HEK293 (cell line): ENCODE data around the gene RTN4IP1.
"Not testable (repeated sequence)": the region's sequence is repeated elsewhere in the genome, so short reads cannot be mapped to it uniquely, and the experiment has no call there.

Experiments
- CTCF ChIA-PET: fragments of 350-600 bp; formaldehyde crosslinking; extraction: SDS; loops from one replicate; lab custom pipeline; 2021; ENCODE audit warnings: antibody characterized with exemption; lab: Yijun Ruan, JAX
- POLR2A ChIA-PET: fragments of 300-600 bp; formaldehyde crosslinking; extraction: SDS; loops from one replicate; lab custom pipeline; 2020; ENCODE audit warnings: antibody characterized with exemption, inconsistent platforms; lab: Yijun Ruan, JAX
- H3K27ac ChIP-seq: fragments of 200-500 bp; sonication (Bioruptor generic); 2 replicates; pipeline ENCODE4 v1.5.1; 2014; ENCODE audit warnings: low read depth, low read length, control low read depth, inconsistent platforms; ENCODE audit errors: extremely low read depth
- H3K36me3 ChIP-seq, 2 experiments: fragments of 200-500 bp in 1 of 2; sonication (Bioruptor generic) in 1 of 2; 1 replicate in 1 of 2; 2 replicates in 1 of 2; pipeline ENCODE4 v1.5.1; 2014 to 2017; ENCODE audit warnings: inconsistent platforms in 2 of 2, low read length in 2 of 2; ENCODE audit not compliant: control insufficient read depth in 2 of 2, insufficient read depth in 1 of 2
- H3K4me1 ChIP-seq: fragments of 200-500 bp; sonication (Bioruptor generic); 2 replicates; pipeline ENCODE4 v1.5.1; 2014; ENCODE audit warnings: mild to moderate bottlenecking, low read length, inconsistent platforms; ENCODE audit not compliant: control insufficient read depth, insufficient read depth
- H3K4me3 ChIP-seq: 2 replicates; pipeline ENCODE4 v1.5.1; 2011; ENCODE audit warnings: low read depth, mild to moderate bottlenecking, control low read depth, low read length, moderate library complexity
- H3K9me3 ChIP-seq: fragments of 200-500 bp; sonication (Bioruptor generic); 2 replicates; pipeline ENCODE4 v1.5.1; 2014; ENCODE audit warnings: low read depth, low read length, inconsistent platforms; ENCODE audit not compliant: control insufficient read depth, insufficient read depth
- GLIS2 ChIP-seq: fragments of 450-650 bp; formaldehyde crosslinking; IDR thresholded peaks from 2 replicates; pipeline ENCODE4 v1.5.1; 2016; ENCODE audit warnings: missing biosample characterization, missing genetic modification characterization
- HOXA7 ChIP-seq: sonication (generic); formaldehyde crosslinking; IDR thresholded peaks from 2 replicates; pipeline ENCODE4 v1.8.1; 2022; ENCODE audit warnings: missing genetic modification reagents, borderline replicate concordance
- SP3 ChIP-seq: fragments of 450-650 bp; formaldehyde crosslinking; IDR thresholded peaks from 2 replicates; pipeline ENCODE4 v1.5.1; 2016; ENCODE audit warnings: missing biosample characterization, missing genetic modification characterization
- ZBTB7A ChIP-seq: fragments of 450-650 bp; formaldehyde crosslinking; IDR thresholded peaks from 2 replicates; pipeline ENCODE4 v1.5.1; 2016; ENCODE audit warnings: low read depth, missing biosample characterization, missing genetic modification characterization
- ZNF112 ChIP-seq: fragments of 450-650 bp; formaldehyde crosslinking; IDR thresholded peaks from 2 replicates; pipeline ENCODE4 v1.5.0; 2017; ENCODE audit warnings: missing biosample characterization, missing genetic modification characterization
- ZNF248 ChIP-seq: fragments of 450-650 bp; formaldehyde crosslinking; IDR thresholded peaks from 2 replicates; pipeline ENCODE4 v1.5.1; 2017; ENCODE audit warnings: missing biosample characterization, missing genetic modification characterization
- ZNF266 ChIP-seq: fragments of 450-650 bp; formaldehyde crosslinking; IDR thresholded peaks from 2 replicates; pipeline ENCODE4 v1.5.1; 2016; ENCODE audit warnings: missing biosample characterization, missing genetic modification characterization, low read depth
- ZNF350 ChIP-seq: fragments of 450-650 bp; formaldehyde crosslinking; IDR thresholded peaks from 2 replicates; pipeline ENCODE4 v1.5.0; 2017; ENCODE audit warnings: missing biosample characterization, mild to moderate bottlenecking, missing genetic modification characterization
- ZNF366 ChIP-seq: fragments of 450-650 bp; formaldehyde crosslinking; conservative IDR thresholded peaks from 2 replicates; pipeline ENCODE4 v1.5.1; 2016; ENCODE audit warnings: missing biosample characterization, missing genetic modification characterization
- ZNF423 ChIP-seq: fragments of 450-650 bp; formaldehyde crosslinking; IDR thresholded peaks from 2 replicates; pipeline ENCODE4 v1.5.1; 2016; ENCODE audit warnings: missing biosample characterization, missing genetic modification characterization
- ZNF510 ChIP-seq: fragments of 450-650 bp; formaldehyde crosslinking; IDR thresholded peaks from 2 replicates; pipeline ENCODE4 v1.5.1; 2018; ENCODE audit warnings: mild to moderate bottlenecking, missing genetic modification characterization, missing biosample characterization; ENCODE audit not compliant: insufficient replicate concordance
- ZNF701 ChIP-seq: fragments of 450-650 bp; formaldehyde crosslinking; IDR thresholded peaks from 2 replicates; pipeline ENCODE4 v1.5.1; 2016; ENCODE audit warnings: missing biosample characterization, missing genetic modification characterization
- ZNF830 ChIP-seq: fragments of 450-650 bp; IDR thresholded peaks from 2 replicates; pipeline ENCODE4 v1.5.0; 2018; ENCODE audit warnings: missing biosample characterization, missing genetic modification characterization, low read depth, mild to moderate bottlenecking, moderate library complexity
- ZSCAN23 ChIP-seq: fragments of 450-650 bp; formaldehyde crosslinking; IDR thresholded peaks from 2 replicates; pipeline ENCODE4 v1.5.1; 2016; ENCODE audit warnings: missing biosample characterization, missing genetic modification characterization
- ZSCAN30 ChIP-seq: fragments of 450-650 bp; IDR thresholded peaks from 2 replicates; pipeline ENCODE4 v1.5.1; 2018; ENCODE audit warnings: missing biosample characterization, mild to moderate bottlenecking, missing genetic modification characterization, moderate library complexity
- TF ChIP-seq, protein P1 (sequence below): fragments of 450-650 bp; formaldehyde crosslinking; IDR thresholded peaks from 2 replicates; pipeline ENCODE4 v1.5.1; 2016; ENCODE audit warnings: missing biosample characterization, missing genetic modification characterization, borderline replicate concordance
- TF ChIP-seq, protein P2 (sequence below): fragments of 450-650 bp; formaldehyde crosslinking; optimal IDR thresholded peaks from 2 replicates; pipeline ENCODE3; 2016; ENCODE audit warnings: missing biosample characterization, mild to moderate bottlenecking, missing genetic modification characterization
- TF ChIP-seq, protein P3 (sequence below): fragments of 450-650 bp; formaldehyde crosslinking; IDR thresholded peaks from 2 replicates; pipeline ENCODE4 v1.5.1; 2016; ENCODE audit warnings: missing biosample characterization, missing genetic modification characterization
- TF ChIP-seq, protein P4 (sequence below): fragments of 450-650 bp; formaldehyde crosslinking; conservative IDR thresholded peaks from 2 replicates; pipeline ENCODE4 v1.5.1; 2016; ENCODE audit warnings: low read depth, missing biosample characterization, missing genetic modification characterization

RTN4IP1 gene

DNA sequence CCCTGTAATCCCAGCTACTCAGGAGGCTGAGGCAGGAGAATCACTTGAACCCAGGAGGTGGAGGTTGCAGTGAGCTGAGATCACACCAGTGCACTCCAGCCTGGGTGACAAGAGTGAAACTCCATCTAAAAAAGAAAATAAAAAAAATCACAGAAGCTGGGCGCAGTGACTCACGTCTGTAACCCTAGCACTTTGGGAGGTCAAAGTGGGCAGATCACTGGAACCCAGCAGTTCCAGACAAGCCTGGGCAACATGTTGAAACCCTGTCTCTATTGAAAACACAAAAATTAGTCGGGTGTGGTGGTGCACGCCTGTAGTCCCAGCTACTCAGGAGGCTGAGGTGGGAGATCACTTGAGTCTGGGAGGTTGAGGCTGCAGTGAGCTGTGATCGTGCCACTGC is 69.6 kb downstream of the RTN4IP1 start:
- H3K4me1 ChIP-seq, H3K4me3 ChIP-seq, H3K36me3 ChIP-seq, POLR2A ChIA-PET, H3K27ac ChIP-seq, H3K9me3 ChIP-seq: not testable (repeated sequence)
- CTCF ChIA-PET = interaction anchor here (0.7 to 9.0 kb wide), 4 partner anchors 106 to 423 kb away, joined by 3 to 85 read pairs (median 11); no protein-coding TSS in a partner anchor

DNA sequence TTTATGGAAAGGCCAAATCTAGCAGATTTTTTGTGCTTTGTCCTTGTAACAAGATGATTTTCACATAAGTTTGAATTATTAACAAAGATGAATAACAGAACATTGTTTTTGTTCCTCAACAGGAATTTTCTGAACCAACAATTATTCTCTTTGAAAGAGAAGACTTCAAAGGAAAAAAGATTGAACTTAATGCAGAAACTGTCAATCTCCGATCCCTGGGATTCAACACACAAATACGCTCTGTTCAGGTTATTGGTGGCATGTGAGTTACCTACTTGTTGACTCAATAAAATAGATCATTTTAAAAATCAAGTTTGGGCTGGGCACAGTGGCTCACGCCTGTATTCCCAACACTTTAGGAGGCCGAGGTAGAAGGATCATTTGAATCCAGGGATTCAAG is 70.9 kb downstream of the RTN4IP1 start:
- H3K4me1 ChIP-seq = no peaks in the 10 kb centered on the region
- H3K36me3 ChIP-seq = no peaks in the 10 kb centered on the region
- no peak overlapping the region for H3K4me3 ChIP-seq
- ChIA-PET CTCF (interaction anchor here (1.0 to 9.0 kb wide), 2 partner anchors 113 to 219 kb away, joined by 4 to 85 read pairs; no protein-coding TSS in a partner anchor), POLR2A (no interaction called here)
- H3K9me3 ChIP-seq = no peaks in the 10 kb centered on the region
- TF ChIP-seq ZNF830 (tag by site-specific recombination) = no peak
- no peak for TF ChIP-seq SP3 (tag by site-specific recombination)
- TF ChIP-seq HOXA7 (CRISPR knock-in tag) = no peak
- H3K27ac ChIP-seq = no peak overlapping the region

DNA sequence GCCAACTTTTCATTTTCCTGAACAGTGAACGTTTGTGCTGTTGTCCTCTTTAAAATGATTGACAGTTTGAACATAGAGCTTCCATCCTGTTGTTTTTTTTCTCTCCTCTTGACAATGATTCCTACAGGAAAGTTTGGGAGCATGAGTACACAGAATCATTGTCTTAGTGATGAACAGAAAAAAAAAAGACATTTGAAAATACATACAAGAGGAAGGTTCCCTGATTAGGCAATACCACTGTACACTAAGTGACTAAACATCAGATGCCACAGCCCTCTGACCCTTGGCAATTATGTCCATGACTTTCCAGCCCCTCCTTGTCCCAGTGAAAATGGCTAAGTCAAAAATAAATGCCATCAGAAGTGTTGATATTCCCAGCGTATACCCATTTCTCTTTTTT is 71.5 kb downstream of the RTN4IP1 start:
- Histone ChIP-seq H3K4me1 (no peaks in the 10 kb centered on the region), H3K27ac (no peak overlapping the region), H3K36me3 (no peaks in the 10 kb centered on the region), H3K9me3 (no peaks in the 10 kb centered on the region), H3K4me3 (no peak overlapping the region)
- ChIA-PET POLR2A (interaction anchor here (0.7 kb wide), 1 partner anchor 36 kb away, joined by 3 read pairs; no protein-coding TSS in a partner anchor), CTCF (interaction anchor here (0.6 to 9.0 kb wide), 8 partner anchors 9 to 1768 kb away, joined by 3 to 85 read pairs (median 4); no protein-coding TSS in a partner anchor)
- no peak for TF ChIP-seq ZSCAN30 (tag by site-specific recombination)
- no peak for TF ChIP-seq ZNF112 (tag by site-specific recombination)
- no peak for TF ChIP-seq ZBTB7A (tag by site-specific recombination)
- TF ChIP-seq GLIS2 (tag by site-specific recombination) = no peak
- TF ChIP-seq, protein P1, sequence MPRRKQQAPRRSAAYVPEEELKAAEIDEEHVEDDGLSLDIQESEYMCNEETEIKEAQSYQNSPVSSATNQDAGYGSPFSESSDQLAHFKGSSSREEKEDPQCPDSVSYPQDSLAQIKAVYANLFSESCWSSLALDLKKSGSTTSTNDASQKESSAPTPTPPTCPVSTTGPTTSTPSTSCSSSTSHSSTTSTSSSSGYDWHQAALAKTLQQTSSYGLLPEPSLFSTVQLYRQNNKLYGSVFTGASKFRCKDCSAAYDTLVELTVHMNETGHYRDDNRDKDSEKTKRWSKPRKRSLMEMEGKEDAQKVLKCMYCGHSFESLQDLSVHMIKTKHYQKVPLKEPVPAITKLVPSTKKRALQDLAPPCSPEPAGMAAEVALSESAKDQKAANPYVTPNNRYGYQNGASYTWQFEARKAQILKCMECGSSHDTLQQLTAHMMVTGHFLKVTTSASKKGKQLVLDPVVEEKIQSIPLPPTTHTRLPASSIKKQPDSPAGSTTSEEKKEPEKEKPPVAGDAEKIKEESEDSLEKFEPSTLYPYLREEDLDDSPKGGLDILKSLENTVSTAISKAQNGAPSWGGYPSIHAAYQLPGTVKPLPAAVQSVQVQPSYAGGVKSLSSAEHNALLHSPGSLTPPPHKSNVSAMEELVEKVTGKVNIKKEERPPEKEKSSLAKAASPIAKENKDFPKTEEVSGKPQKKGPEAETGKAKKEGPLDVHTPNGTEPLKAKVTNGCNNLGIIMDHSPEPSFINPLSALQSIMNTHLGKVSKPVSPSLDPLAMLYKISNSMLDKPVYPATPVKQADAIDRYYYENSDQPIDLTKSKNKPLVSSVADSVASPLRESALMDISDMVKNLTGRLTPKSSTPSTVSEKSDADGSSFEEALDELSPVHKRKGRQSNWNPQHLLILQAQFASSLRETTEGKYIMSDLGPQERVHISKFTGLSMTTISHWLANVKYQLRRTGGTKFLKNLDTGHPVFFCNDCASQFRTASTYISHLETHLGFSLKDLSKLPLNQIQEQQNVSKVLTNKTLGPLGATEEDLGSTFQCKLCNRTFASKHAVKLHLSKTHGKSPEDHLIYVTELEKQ (tag by site-specific recombination) = no peak
- no peak for TF ChIP-seq ZNF350
- no peak for TF ChIP-seq ZSCAN23 (tag by site-specific recombination)
- TF ChIP-seq, protein P2, sequence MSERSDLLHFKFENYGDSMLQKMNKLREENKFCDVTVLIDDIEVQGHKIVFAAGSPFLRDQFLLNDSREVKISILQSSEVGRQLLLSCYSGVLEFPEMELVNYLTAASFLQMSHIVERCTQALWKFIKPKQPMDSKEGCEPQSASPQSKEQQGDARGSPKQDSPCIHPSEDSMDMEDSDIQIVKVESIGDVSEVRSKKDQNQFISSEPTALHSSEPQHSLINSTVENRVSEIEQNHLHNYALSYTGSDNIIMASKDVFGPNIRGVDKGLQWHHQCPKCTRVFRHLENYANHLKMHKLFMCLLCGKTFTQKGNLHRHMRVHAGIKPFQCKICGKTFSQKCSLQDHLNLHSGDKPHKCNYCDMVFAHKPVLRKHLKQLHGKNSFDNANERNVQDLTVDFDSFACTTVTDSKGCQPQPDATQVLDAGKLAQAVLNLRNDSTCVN = no peak
- TF ChIP-seq, protein P3, sequence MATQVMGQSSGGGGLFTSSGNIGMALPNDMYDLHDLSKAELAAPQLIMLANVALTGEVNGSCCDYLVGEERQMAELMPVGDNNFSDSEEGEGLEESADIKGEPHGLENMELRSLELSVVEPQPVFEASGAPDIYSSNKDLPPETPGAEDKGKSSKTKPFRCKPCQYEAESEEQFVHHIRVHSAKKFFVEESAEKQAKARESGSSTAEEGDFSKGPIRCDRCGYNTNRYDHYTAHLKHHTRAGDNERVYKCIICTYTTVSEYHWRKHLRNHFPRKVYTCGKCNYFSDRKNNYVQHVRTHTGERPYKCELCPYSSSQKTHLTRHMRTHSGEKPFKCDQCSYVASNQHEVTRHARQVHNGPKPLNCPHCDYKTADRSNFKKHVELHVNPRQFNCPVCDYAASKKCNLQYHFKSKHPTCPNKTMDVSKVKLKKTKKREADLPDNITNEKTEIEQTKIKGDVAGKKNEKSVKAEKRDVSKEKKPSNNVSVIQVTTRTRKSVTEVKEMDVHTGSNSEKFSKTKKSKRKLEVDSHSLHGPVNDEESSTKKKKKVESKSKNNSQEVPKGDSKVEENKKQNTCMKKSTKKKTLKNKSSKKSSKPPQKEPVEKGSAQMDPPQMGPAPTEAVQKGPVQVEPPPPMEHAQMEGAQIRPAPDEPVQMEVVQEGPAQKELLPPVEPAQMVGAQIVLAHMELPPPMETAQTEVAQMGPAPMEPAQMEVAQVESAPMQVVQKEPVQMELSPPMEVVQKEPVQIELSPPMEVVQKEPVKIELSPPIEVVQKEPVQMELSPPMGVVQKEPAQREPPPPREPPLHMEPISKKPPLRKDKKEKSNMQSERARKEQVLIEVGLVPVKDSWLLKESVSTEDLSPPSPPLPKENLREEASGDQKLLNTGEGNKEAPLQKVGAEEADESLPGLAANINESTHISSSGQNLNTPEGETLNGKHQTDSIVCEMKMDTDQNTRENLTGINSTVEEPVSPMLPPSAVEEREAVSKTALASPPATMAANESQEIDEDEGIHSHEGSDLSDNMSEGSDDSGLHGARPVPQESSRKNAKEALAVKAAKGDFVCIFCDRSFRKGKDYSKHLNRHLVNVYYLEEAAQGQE (tag by site-specific recombination) = no peak
- TF ChIP-seq, protein P4, sequence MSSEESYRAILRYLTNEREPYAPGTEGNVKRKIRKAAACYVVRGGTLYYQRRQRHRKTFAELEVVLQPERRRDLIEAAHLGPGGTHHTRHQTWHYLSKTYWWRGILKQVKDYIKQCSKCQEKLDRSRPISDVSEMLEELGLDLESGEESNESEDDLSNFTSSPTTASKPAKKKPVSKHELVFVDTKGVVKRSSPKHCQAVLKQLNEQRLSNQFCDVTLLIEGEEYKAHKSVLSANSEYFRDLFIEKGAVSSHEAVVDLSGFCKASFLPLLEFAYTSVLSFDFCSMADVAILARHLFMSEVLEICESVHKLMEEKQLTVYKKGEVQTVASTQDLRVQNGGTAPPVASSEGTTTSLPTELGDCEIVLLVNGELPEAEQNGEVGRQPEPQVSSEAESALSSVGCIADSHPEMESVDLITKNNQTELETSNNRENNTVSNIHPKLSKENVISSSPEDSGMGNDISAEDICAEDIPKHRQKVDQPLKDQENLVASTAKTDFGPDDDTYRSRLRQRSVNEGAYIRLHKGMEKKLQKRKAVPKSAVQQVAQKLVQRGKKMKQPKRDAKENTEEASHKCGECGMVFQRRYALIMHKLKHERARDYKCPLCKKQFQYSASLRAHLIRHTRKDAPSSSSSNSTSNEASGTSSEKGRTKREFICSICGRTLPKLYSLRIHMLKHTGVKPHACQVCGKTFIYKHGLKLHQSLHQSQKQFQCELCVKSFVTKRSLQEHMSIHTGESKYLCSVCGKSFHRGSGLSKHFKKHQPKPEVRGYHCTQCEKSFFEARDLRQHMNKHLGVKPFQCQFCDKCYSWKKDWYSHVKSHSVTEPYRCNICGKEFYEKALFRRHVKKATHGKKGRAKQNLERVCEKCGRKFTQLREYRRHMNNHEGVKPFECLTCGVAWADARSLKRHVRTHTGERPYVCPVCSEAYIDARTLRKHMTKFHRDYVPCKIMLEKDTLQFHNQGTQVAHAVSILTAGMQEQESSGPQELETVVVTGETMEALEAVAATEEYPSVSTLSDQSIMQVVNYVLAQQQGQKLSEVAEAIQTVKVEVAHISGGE (tag by site-specific recombination) = no peak
- TF ChIP-seq ZNF248 (tag by site-specific recombination) = no peak
- no peak for TF ChIP-seq ZNF366 (tag by site-specific recombination)
- TF ChIP-seq ZNF423 = no peak
- TF ChIP-seq ZNF510 (tag by site-specific recombination) = no peak
- no peak for TF ChIP-seq ZNF701 (tag by site-specific recombination)
- no peak for TF ChIP-seq ZNF266 (tag by site-specific recombination)
